IMR-90 (cell line): ENCODE results near the gene GRIFIN. TPM values are rescaled to one million over a fixed set of nuclear protein-coding genes. Genes with fewer than 3 reads are reported as not detected.

Experiments used
- ATAC-seq: fragments of 200-7000 bp; cut with Tn5 transposase; 2 replicates; pipeline ENCODE4 v1.9.1; 2020; ENCODE audit warnings: low read depth, mild to moderate bottlenecking, moderate library complexity
- BruUV-seq: library from RNA; stranded (reverse); fragments of 400-500 nt; replicated peaks from 2 replicates; lab custom pipeline; 2021; lab: Mats Ljungman, UMichigan
- CTCF ChIA-PET: fragments of 300-600 bp; formaldehyde crosslinking; extraction: SDS; loops from one replicate; lab custom pipeline; 2021; ENCODE audit warnings: antibody characterized with exemption; lab: Yijun Ruan, JAX
- POLR2A ChIA-PET: fragments of 300-600 bp; sonication (Branson Sonifier 250); formaldehyde crosslinking; loops from one replicate; lab custom pipeline; 2022; ENCODE audit warnings: antibody characterized with exemption; ENCODE audit not compliant: unreplicated experiment; lab: Charles Lee
- DNase-seq: peaks from one replicate; pipeline ENCODE4 v3.0.0; 2013
- H2AFZ ChIP-seq: replicated peaks from 2 replicates; pipeline ENCODE3; 2013; ENCODE audit warnings: low read length, mild to moderate bottlenecking; ENCODE audit not compliant: poor library complexity
- H2AK5ac ChIP-seq: 2 replicates; pipeline ENCODE4 v1.6.1; 2013; ENCODE audit warnings: low read depth, low read length, inconsistent platforms
- H2AK9ac ChIP-seq: replicated peaks from 2 replicates; pipeline ENCODE3; 2013; ENCODE audit warnings: mild to moderate bottlenecking, low read depth, low read length, moderate library complexity; ENCODE audit not compliant: poor library complexity
- H2BK120ac ChIP-seq: 2 replicates; pipeline ENCODE4 v1.6.1; 2013; ENCODE audit warnings: low read depth, low read length, inconsistent platforms
- H2BK15ac ChIP-seq: 3 replicates; pipeline ENCODE4 v1.6.1; 2013; ENCODE audit warnings: low read depth, low read length, inconsistent platforms
- H2BK20ac ChIP-seq: 2 replicates; pipeline ENCODE4 v1.6.1; 2013; ENCODE audit warnings: low read depth, mild to moderate bottlenecking, inconsistent platforms, low read length, moderate library complexity
- H2BK5ac ChIP-seq: 2 replicates; pipeline ENCODE4 v1.6.1; 2013; ENCODE audit warnings: mild to moderate bottlenecking, low read depth, low read length, inconsistent platforms; ENCODE audit not compliant: poor library complexity, severe bottlenecking
- H3K14ac ChIP-seq: replicated peaks from 2 replicates; pipeline ENCODE4 v1.6.1; 2013; ENCODE audit warnings: low read depth, low read length, inconsistent platforms
- H3K18ac ChIP-seq: 2 replicates; pipeline ENCODE4 v1.6.1; 2013; ENCODE audit warnings: low read depth, low read length, control low read depth
- H3K23ac ChIP-seq: 2 replicates; pipeline ENCODE4 v1.6.1; 2013; ENCODE audit warnings: low read depth, low read length, inconsistent platforms
- H3K27ac ChIP-seq: 2 replicates; pipeline ENCODE4 v1.5.1; 2013; ENCODE audit warnings: mild to moderate bottlenecking, control low read depth, low read length; ENCODE audit not compliant: insufficient read depth
- H3K27me3 ChIP-seq: 2 replicates; pipeline ENCODE4 v1.6.1; 2013; ENCODE audit warnings: low read length; ENCODE audit not compliant: control insufficient read depth, insufficient read depth
- H3K36me3 ChIP-seq: 2 replicates; pipeline ENCODE4 v1.6.1; 2013; ENCODE audit warnings: low read length, mixed read lengths; ENCODE audit not compliant: control insufficient read depth, insufficient read depth
- H3K4ac ChIP-seq: 2 replicates; pipeline ENCODE4 v1.6.1; 2013; ENCODE audit warnings: low read depth, low read length, inconsistent platforms
- H3K4me1 ChIP-seq: 2 replicates; pipeline ENCODE4 v1.6.1; 2013; ENCODE audit warnings: low read length, mixed read lengths; ENCODE audit not compliant: control insufficient read depth, insufficient read depth
- H3K4me2 ChIP-seq: 2 replicates; pipeline ENCODE4 v1.6.1; 2013; ENCODE audit warnings: low read depth, mild to moderate bottlenecking, control low read depth, low read length, moderate library complexity
- H3K4me3 ChIP-seq: 2 replicates; pipeline ENCODE4 v1.5.1; 2013; ENCODE audit warnings: low read depth, mild to moderate bottlenecking, control low read depth, low read length, moderate library complexity; ENCODE audit not compliant: insufficient read depth
- H3K56ac ChIP-seq: 2 replicates; pipeline ENCODE4 v1.6.1; 2013; ENCODE audit warnings: low read length, inconsistent platforms; ENCODE audit not compliant: insufficient read depth; ENCODE audit errors: extremely low read depth
- H3K79me1 ChIP-seq, 2 experiments: 2 replicates each; pipeline ENCODE4 v1.6.1; 2013; ENCODE audit warnings: low read length in 2 of 2, inconsistent platforms in 1 of 2, low read depth in 1 of 2
- H3K9ac ChIP-seq: 2 replicates; pipeline ENCODE4 v1.6.1; 2013; ENCODE audit warnings: low read depth, low read length, control low read depth
- H3K9me1 ChIP-seq: 2 replicates; pipeline ENCODE4 v1.6.1; 2013; ENCODE audit warnings: low read length, inconsistent platforms; ENCODE audit not compliant: insufficient read depth
- H3K9me3 ChIP-seq: 2 replicates; pipeline ENCODE4 v1.6.1; 2013; ENCODE audit warnings: low read length; ENCODE audit not compliant: control insufficient read depth, insufficient read depth
- H4K20me1 ChIP-seq: 2 replicates; pipeline ENCODE4 v1.6.1; 2013; ENCODE audit warnings: low read length, inconsistent platforms; ENCODE audit not compliant: insufficient read depth
- H4K5ac ChIP-seq: 2 replicates; pipeline ENCODE4 v1.6.1; 2013; ENCODE audit warnings: mild to moderate bottlenecking, low read depth, low read length, control low read depth
- H4K8ac ChIP-seq, 2 experiments: 2 replicates each; pipeline ENCODE4 v1.6.1; 2013; ENCODE audit warnings: low read depth in 2 of 2, low read length in 2 of 2, control low read depth in 1 of 2, inconsistent platforms in 1 of 2
- H4K91ac ChIP-seq: 2 replicates; pipeline ENCODE4 v1.6.1; 2013; ENCODE audit warnings: low read depth, low read length, inconsistent platforms; ENCODE audit not compliant: insufficient read depth
- BHLHE40 ChIP-seq: fragments of 150-350 bp; IDR thresholded peaks from 2 replicates; pipeline ENCODE4 v1.6.1; 2016; ENCODE audit warnings: mild to moderate bottlenecking, low read depth, low read length
- CEBPB ChIP-seq: IDR thresholded peaks from 2 replicates; pipeline ENCODE4 v1.6.1; 2012; ENCODE audit warnings: low read depth, low read length, improper control_type of control experiment
- CHD1 ChIP-seq: IDR thresholded peaks from 2 replicates; pipeline ENCODE4 v1.6.1; 2012; ENCODE audit warnings: low read depth, low read length, improper control_type of control experiment
- FOS ChIP-seq: fragments of 150-350 bp; IDR thresholded peaks from 2 replicates; pipeline ENCODE4 v1.6.1; 2016; ENCODE audit warnings: low read depth, low read length
- MAFK ChIP-seq: IDR thresholded peaks from 2 replicates; pipeline ENCODE4 v1.6.1; 2012; ENCODE audit warnings: low read depth, low read length, improper control_type of control experiment
- MXI1 ChIP-seq: IDR thresholded peaks from 2 replicates; pipeline ENCODE4 v1.6.1; 2012; ENCODE audit warnings: low read depth, mild to moderate bottlenecking, low read length, moderate library complexity, borderline replicate concordance
- NFE2L2 ChIP-seq: fragments of 150-350 bp; IDR thresholded peaks from 2 replicates; pipeline ENCODE4 v1.6.1; 2016; ENCODE audit warnings: low read depth, mild to moderate bottlenecking, low read length
- POLR2A ChIP-seq: IDR thresholded peaks from 2 replicates; pipeline ENCODE4 v1.6.1; 2012; ENCODE audit warnings: mild to moderate bottlenecking, low read depth, low read length
- RAD21 ChIP-seq: IDR thresholded peaks from 2 replicates; pipeline ENCODE4 v1.6.1; 2012; ENCODE audit warnings: low read length, improper control_type of control experiment
- RCOR1 ChIP-seq: IDR thresholded peaks from 2 replicates; pipeline ENCODE4 v1.6.1; 2012; ENCODE audit warnings: mild to moderate bottlenecking, low read length, improper control_type of control experiment; ENCODE audit not compliant: insufficient replicate concordance
- RFX5 ChIP-seq: IDR thresholded peaks from 2 replicates; pipeline ENCODE4 v1.8.0; 2012; ENCODE audit warnings: low read depth, mild to moderate bottlenecking, low read length, moderate library complexity
- SMC3 ChIP-seq: fragments of 150-350 bp; IDR thresholded peaks from 2 replicates; pipeline ENCODE4 v1.6.1; 2016; ENCODE audit warnings: low read depth, mild to moderate bottlenecking, antibody characterized with exemption, low read length, moderate library complexity
- whole genome bisulfite sequencing, 2 experiments: methylation state at CpG; one replicate each; pipeline versions ENCODE4 v1.1.5 to v1.1.7; 2013; ENCODE audit warnings: missing lambda C conversion rate in 2 of 2; ENCODE audit not compliant: insufficient read length in 1 of 2; ENCODE audit errors: extremely low coverage in 2 of 2; 5-methylcytosine and 5-hydroxymethylcytosine counted together
- dilution Hi-C: fragments of 300-500 bp; cut with HindIII; formaldehyde crosslinking; loops from one replicate; pipeline ENCODE4 v1.14.3; 2018; ENCODE audit warnings: low sequenced_read_pairs; ENCODE audit not compliant: unreplicated experiment
- in situ Hi-C: fragments of 300-500 bp; cut with MboI; formaldehyde crosslinking; loops from 3 replicates; pipeline ENCODE4 v1.14.3; 2019; ENCODE audit warnings: low sequenced_read_pairs, inconsistent platforms, mixed read lengths
- intact Hi-C: fragments of 100-400 bp; cut with micrococcal nuclease; formaldehyde crosslinking; loops from 2 replicates; pipeline ENCODE4 v1.10.0; 2022
- polyA plus RNA-seq, 3 experiments: library from polyadenylated mRNA; depleted of rRNA; stranded (reverse); fragments of >200 nt; gene quantifications; 2 replicates each; pipeline ENCODE4 v1.2.3, GENCODE V29; 2012; ENCODE audit warnings: low replicate concordance in 1 of 3
- total RNA-seq: library from RNA; depleted of rRNA; stranded (reverse); fragments of >200 nt; gene quantifications from 2 replicates; pipeline ENCODE4 v1.2.3, GENCODE V29; 2012
- TF ChIP-seq, protein P1 (sequence below): fragments of 150-350 bp; IDR thresholded peaks from 2 replicates; pipeline ENCODE4 v1.6.1; 2016; ENCODE audit warnings: low read depth, mild to moderate bottlenecking, low read length, moderate library complexity, borderline replicate concordance
- TF ChIP-seq, protein P2 (sequence below): conservative IDR thresholded peaks from 2 replicates; pipeline ENCODE4 v1.5.1; 2012; ENCODE audit warnings: mild to moderate bottlenecking, low read depth, low read length, improper control_type of control experiment
- TF ChIP-seq, protein P3 (sequence below): fragments of 150-350 bp; IDR thresholded peaks from 2 replicates; pipeline ENCODE4 v1.6.1; 2017; ENCODE audit warnings: mild to moderate bottlenecking, antibody characterized with exemption, low read length, low read depth

GRIFIN gene
- total and polyA plus RNA-seq, 2 of the 4 experiments (the other 2 are of a cell fraction) = not detected

DNA sequence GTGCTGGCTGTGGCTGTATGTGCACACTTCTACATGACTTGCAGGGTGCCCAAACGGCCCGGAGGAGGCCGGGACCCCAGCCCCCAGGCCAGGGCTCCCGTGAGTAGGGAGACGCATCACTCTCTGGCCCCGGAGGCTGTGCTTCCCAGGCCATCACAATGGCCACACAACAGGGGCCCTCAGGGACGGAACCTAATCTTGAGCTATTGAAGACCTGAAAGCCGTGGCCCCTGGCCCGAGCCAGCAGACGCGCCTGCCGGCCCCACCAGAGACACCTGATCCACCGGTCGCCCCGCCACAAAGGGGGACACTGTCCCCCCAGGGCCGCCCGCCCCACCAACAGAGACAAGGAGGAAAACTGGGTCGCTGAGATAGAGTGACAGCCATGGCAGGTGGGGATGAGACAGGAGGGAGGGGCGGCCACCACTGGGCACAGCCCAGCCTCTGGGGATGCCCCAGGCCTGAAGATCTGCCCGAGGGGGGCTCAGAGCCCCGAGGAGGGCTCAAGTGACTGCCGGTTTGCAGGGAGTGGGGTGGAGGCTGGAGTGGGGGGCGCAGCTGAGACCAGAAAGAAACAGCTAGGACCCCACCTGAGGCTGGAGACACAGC lies 33.2 kb upstream of the GRIFIN start:
- Histone ChIP-seq H2AFZ (no peak overlapping the region), H3K18ac (no peak overlapping the region), H3K56ac (no peak overlapping the region), H4K91ac (no peak overlapping the region), H3K4ac (no peak overlapping the region), H3K14ac (no peak overlapping the region), H2AK5ac (no peak overlapping the region), H4K8ac (no peak overlapping the region), H3K9me1 (no peaks in the 10 kb centered on the region), H2BK120ac (no peak overlapping the region), H3K4me3 (no peak overlapping the region), H3K9ac (no peak overlapping the region), H4K5ac (no peak overlapping the region), H2AK9ac (peak overlapping the region; percentile 50), H3K36me3 (no peaks in the 10 kb centered on the region), H3K79me1 (no peaks in the 10 kb centered on the region), H3K4me2 (no peak overlapping the region), H3K27ac (no peak overlapping the region), H3K9me3 (no peaks in the 10 kb centered on the region), H4K20me1 (no peaks in the 10 kb centered on the region), H3K4me1 (peaks cover 8% of the 10 kb centered on the region; the same call in 1 of the 2 replicates), H2BK15ac (no peak overlapping the region), H2BK20ac (no peak overlapping the region), H3K23ac (no peak overlapping the region), H2BK5ac (no peak overlapping the region), H3K27me3 (peaks cover 1% of the 10 kb centered on the region; the same call in 1 of the 2 replicates)
- no peak for TF ChIP-seq NFE2L2
- TF ChIP-seq, protein P1, sequence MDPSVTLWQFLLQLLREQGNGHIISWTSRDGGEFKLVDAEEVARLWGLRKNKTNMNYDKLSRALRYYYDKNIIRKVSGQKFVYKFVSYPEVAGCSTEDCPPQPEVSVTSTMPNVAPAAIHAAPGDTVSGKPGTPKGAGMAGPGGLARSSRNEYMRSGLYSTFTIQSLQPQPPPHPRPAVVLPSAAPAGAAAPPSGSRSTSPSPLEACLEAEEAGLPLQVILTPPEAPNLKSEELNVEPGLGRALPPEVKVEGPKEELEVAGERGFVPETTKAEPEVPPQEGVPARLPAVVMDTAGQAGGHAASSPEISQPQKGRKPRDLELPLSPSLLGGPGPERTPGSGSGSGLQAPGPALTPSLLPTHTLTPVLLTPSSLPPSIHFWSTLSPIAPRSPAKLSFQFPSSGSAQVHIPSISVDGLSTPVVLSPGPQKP = no peak
- TF ChIP-seq, protein P2, sequence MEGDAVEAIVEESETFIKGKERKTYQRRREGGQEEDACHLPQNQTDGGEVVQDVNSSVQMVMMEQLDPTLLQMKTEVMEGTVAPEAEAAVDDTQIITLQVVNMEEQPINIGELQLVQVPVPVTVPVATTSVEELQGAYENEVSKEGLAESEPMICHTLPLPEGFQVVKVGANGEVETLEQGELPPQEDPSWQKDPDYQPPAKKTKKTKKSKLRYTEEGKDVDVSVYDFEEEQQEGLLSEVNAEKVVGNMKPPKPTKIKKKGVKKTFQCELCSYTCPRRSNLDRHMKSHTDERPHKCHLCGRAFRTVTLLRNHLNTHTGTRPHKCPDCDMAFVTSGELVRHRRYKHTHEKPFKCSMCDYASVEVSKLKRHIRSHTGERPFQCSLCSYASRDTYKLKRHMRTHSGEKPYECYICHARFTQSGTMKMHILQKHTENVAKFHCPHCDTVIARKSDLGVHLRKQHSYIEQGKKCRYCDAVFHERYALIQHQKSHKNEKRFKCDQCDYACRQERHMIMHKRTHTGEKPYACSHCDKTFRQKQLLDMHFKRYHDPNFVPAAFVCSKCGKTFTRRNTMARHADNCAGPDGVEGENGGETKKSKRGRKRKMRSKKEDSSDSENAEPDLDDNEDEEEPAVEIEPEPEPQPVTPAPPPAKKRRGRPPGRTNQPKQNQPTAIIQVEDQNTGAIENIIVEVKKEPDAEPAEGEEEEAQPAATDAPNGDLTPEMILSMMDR = no peak
- no peak for TF ChIP-seq CEBPB
- no peak for TF ChIP-seq RCOR1
- TF ChIP-seq RFX5 = no peak
- no peak for TF ChIP-seq MXI1
- no peak for TF ChIP-seq SMC3
- TF ChIP-seq CHD1 = no peak
- TF ChIP-seq POLR2A = no peak
- no peak for TF ChIP-seq FOS
- no peak for TF ChIP-seq MAFK
- TF ChIP-seq RAD21 = no peak
- TF ChIP-seq BHLHE40 = no peak
- TF ChIP-seq, protein P3, sequence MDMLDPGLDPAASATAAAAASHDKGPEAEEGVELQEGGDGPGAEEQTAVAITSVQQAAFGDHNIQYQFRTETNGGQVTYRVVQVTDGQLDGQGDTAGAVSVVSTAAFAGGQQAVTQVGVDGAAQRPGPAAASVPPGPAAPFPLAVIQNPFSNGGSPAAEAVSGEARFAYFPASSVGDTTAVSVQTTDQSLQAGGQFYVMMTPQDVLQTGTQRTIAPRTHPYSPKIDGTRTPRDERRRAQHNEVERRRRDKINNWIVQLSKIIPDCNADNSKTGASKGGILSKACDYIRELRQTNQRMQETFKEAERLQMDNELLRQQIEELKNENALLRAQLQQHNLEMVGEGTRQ = no peak
- ATAC-seq (no peak), DNase-seq (no peak)
- BruUV-seq = no TSS peak
- intact Hi-C loops = no loop called here
- POLR2A ChIA-PET = no interaction called here
- CTCF ChIA-PET = no interaction called here
- in situ Hi-C loops = no loop called here
- WGBS, 2 experiments = 65% methylated on average over 9 of the region's 23 CpGs; no CpG with 5 or more reads in 1 of the 2 experiments
- dilution Hi-C loops = no loop called here
